GM18499 (cell line): ENCODE data around the gene ADAMTS16.

Source experiments
- ATAC-seq: cut with Tn5 transposase; IDR thresholded peaks from one replicate; pipeline ENCODE4 v1.9.1; 2021; ENCODE audit warnings: moderate number of reproducible peaks; ENCODE audit not compliant: insufficient read depth, unreplicated experiment

ADAMTS16 gene

DNA sequence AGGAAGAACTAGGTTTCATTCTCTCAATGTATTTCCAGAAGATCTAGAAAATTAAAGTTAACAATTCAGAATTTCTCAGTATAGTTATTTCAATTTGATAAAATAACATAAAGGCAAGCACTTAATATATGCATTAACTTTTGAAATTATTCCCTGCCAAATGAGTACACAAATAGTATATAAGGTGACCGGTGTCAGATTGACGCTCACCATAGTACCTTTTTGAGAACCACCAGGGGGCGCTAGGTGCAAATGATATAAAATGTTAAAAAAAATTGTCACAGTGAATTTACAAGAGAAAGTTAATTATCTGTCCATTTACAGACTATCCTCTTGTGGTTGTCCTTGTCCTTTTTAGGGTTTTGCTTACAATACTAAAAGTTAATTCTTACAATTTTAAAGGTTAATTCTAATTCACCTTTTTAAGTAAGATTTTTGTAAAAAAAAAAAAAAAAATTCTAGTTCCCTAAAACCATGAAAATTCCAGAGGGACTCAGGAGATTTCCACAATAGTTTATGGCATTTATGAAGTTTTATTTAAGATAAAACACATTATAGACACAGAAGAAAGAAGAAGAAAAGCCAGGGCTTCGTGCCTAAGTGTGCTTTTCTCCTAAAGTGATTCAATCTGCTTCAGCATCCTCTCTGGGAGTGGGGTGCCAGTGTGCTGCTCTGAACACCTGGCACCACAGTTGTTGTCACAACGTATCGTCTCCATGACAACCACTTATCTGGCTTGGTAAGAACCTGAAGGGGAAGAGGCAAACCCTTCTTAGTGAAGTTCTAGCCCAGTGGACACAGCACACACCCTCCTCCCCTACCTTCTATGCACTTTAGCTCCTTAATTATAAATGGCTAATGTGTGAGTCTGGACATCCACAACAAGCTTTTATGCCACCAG, 1.7 kb downstream of the ADAMTS16 start:
- no peak for ATAC-seq

DNA sequence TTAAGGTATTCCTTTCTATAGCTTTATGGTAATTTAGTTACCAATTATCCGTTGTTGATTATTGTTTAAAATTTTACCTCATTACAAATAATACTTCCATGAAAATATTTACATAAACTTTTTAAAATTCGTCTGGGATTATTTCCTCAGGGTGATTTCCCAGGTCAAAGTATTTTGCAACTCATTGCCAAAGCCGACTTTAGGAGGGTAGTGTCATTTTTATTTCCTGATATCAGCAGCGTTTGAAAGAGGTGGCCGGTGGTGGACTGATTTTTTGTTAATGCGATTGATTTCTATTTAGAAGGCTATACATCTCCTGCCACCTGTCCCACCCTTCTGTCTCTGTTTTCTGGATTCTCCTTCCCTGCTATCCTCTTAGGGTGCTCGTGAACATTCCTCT, 4.3 kb downstream of the ADAMTS16 start:
- no peak for ATAC-seq

DNA sequence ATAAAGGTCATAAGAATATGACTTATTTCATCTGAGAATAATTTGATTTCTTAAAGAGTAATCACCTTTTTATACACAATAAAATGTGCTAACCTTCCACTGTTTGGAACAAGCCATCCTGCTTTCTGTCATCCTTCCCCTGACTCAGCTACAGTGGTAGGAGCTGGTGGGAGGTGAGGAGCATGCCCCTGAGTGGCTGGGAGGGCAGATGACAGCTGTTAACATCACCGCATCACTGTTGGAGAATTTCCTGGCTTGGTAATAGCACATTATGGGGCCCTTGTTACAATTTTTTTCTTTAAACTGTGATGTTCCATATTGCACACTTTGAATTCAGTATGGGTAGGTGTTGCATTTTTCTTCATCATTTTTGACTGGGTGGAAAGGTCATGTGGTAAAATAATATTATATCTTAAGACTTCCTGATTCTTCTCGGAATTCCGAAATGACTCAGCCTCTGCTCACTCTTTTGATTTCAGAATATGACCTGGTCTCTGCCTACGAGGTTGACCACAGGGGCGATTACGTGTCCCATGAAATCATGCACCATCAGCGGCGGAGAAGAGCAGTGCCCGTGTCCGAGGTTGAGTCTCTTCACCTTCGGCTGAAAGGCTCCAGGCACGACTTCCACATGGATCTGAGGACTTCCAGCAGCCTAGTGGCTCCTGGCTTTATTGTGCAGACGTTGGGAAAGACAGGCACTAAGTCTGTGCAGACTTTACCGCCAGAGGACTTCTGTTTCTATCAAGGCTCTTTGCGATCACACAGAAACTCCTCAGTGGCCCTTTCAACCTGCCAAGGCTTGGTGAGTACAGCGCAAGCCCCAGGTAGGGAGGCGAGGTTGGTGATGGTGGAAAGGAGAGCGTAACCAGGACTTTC, 5.8 kb downstream of the ADAMTS16 start:
- no peak for ATAC-seq

DNA sequence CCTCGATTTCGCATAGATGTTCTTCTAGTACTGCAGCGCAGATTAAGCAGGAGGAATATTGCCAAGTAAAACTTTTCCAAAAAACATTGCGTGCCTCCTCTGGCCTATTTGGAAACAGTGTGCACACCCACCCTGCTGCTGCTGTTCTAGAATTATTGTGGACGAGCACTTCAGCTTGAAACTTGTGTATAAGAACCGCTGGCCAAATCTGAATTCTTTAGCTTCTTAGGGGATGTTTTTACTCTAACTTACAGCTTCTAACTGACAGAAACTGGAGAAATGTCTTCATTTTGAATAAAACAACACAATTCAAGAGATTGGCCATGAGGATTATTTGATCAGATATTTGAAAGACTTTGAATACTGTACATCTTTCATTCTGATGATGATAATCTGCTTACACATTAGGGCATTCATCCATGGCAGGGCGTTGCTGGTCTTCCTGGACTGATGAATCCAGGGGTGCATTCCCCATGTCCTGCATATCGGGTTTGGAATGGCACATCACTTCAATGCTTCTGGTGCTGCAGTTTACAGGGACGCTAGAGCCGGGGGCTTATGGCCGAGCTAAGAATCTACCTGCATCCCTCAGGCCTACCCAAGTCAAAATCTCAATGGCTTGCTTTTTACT, 6.5 kb downstream of the ADAMTS16 start:
- no peak for ATAC-seq

DNA sequence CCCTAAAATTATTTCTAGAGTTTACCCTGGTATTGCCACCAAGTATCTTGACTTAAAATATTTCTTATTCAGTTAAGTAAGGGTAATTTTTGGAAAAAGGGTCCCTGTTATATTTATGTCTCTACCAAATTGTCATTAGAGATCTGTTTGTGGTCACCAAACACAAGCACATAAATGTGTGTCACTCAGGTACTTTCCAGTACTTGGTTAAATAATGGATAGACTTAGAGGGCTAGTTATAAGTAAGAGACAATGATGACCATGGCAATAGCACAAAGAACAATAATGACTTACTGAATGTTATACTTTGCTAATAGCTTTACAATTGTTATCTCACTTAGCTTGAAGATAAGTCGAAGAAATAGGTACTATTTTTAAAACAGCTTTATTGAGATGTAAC, 9.0 kb downstream of the ADAMTS16 start:
- ATAC-seq = no peak

DNA sequence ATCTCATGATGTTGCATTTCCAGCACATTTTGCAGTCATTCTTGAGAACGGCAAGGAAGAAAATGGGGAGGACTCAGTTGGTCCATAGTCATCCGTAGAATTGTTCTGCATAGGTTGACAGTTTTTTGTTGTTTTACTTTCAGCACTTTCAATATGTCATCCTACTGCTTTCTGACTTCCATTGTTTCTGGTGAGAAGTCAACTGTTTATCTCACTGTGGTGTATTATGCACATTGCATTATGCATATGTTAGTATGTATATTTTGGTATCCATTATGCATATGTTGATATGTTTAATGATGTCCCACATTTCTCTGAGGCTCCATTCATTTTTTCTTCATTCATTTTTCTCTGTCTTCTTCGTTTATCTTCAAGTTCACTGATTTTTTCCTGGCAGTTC, 10.5 kb downstream of the ADAMTS16 start:
- ATAC-seq = no peak

DNA sequence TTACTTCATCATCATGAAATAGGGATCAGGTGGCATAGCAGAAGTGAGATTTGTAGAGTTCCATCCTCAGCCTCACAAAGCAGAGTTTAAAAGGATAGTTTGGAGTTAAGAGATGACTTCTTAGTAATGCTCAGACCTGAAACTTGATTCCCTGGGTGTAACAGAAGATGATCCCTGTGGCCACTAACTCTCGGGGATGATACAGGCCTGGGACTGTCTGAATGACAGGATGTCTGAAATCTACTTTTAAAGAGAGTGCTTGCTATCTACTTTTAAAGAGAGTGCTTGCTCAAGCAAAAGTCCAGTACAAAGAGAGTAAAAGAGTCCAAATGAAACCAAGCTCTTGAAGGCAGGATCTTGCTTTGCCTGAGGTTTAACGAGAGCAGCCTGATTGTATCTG, 14.6 kb downstream of the ADAMTS16 start:
- ATAC-seq = no peak

DNA sequence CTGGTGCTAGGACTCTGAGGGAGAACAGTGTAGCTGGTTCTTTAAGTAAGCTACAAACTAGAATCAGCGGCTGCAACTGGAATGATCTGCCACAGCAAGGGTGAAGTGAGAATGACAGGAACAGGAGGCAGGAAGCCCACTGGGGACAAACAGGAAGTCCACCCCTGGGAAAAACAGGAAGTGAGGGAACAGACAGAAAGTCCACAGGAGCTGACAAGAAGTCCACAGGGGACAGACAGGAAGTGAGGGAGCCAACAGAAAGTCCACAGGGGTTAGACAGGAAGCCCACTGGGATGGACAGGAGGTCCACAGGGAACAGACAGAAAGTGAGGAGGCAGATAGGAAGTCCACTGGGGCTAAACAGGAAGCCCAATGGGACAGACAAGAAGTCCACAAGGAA, 15.5 kb downstream of the ADAMTS16 start:
- no peak for ATAC-seq

DNA sequence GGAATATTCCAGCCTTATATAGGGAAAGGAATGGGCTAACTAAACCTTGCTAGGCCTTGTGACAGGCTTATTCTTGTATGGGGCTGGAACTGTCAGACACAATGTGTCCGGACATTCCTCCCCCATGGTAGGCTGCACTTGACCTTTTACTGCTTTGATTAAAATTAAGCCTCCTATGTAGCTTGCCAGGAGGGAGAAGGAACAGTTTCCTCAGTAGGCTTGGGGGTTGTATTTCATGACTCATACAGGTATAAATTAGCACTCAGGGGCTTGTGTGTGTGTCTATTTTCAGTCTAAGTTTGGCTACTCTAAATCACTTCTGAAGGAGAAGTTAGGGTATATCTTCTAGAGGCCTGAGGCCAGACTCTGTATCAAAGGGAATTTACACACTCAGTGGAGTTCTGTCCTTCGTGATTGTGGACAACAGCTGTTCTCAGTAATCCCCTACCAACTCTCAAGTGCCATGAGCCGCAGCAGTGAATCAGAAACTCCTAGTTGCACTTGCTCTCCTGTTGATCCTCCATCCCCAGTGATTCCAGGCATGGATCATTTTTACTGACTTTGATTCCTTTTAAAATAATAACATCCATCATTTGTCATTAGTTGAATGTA, 16.4 kb downstream of the ADAMTS16 start:
- ATAC-seq = no peak

DNA sequence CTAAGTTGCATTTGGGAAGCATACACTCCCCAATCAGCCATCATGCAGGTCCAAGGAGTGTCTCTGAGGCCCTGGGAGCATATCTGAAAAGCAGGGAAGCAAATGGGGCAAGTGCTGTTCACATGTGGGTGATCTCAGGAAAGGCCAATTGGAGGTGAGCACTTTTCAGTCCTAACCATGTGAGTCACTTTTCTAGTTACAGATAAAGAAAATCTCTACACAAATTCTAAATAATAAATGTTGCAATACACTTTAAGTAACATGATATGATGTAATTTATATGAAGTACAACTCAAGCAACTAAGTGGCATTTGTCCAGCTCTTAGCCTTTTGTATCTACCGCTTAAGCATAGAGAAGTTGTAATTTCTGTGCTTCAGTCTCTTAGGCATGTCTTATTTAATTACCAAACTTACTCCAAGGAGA, 18.4 kb downstream of the ADAMTS16 start:
- ATAC-seq = no peak

DNA sequence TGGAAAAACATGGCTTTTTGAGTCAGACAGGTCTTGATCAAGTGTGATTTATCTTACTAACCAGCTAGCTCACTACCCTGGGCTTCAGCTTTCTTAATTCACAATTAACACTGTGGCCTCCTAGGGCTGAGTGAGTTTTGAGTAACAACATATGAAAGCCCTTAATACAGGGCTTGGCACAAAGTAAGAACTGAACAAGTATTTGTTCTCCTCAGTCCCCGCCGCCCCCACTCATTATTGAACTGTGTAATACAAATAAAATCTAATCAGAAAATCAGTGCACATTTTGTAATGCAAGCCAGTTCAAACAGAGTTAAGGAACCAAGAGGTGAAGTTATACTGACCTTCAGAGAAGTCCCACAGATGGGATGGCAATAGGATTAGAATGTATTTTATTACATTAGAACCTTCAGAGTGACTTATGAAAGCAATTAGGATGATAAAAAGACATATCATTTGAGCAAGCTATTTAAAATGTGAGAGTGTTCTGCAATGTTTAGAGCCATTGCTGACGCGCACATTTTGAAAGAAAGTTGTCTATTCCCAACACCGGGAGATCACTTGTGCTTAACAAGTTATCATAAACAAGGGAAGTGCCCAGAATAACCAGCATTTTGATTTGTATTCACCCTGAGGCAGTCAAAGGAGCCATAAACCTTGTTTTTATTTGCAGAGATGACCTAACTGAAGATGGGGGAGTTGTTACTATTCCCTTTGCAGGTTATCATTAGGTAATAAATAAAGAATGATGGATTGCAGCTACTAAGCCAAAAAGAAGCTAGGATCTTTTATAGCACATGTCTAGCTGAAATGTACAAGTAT, 19.4 kb downstream of the ADAMTS16 start:
- ATAC-seq = no peak

DNA sequence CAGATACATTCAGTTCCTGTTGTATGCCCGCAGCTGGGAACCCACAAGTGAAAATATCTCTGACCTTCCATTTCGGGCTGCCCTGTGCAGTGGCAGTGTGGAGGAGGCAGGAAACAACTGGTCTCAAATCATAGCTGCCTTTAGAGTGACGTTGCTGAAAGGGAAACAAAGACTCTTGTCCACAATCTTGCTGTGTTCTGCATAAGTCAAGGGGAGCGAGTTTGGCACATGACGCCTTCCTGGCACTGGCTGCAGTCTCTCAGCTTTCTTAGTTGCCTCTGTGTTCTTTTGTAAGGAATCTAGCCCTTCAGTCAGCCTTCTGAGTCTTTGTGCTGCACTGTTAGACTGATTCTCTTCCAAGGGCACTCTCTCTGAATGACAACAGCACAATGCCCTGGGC, 24.0 kb downstream of the ADAMTS16 start:
- no peak for ATAC-seq

DNA sequence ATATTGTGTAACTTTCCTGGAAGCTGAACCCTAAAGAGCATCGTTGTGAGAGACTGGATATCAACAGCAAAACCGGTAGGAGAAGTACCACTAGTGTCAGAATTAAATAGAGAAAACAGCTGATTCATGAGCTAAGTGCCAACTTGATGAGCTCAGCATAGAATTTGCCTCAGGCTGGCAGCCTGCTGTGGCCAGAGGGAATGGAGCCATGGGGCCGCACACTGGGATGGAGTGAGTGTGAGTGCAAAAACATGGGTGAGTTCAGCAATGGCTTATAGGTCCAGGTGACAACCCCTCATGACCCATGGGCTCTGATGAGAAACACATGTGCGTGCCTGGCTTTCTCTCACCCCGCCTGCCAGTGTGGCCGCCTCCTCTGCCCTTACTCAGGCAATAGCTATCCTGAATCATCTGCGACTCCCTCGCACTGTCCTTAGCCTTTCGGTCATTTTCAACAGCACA, 25.4 kb downstream of the ADAMTS16 start:
- ATAC-seq = no peak

DNA sequence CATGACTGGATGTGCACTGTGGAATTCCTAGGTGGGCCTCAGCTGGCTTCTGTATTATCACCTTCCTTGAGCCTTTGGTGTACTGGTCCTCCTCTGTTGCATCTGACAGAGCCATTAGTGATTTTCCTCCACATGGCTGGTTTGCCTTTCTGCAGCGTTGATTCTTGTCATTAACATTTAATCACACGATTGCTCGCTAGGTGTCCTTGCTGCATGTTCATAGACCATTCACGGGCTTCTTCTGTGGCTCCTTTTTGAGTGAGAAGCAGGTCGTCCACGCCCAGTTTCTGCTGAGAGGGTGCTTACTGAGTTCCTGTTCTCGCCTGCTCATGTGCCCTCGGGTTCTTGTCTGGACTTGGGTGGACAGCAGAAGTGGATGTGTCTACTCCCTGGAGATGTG, 29.3 kb downstream of the ADAMTS16 start:
- no peak for ATAC-seq

DNA sequence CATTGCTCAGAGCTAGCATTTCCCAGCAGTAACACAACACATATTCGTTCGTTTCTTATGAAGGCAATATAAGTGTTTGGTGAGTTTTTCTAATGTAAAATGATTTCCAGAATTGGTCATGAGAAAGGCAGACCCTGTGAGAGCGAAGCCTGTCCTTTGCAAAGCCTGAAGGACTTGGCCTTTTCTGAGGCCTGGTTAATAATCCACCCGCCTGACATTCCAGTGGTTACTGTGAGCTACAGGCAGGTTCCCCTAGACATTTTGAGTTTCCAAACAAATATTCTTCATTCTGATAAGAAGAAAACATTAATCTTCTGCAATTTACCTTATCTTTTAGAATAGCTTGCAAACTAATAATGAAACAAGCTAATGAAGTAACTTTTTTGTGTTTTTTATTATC, 38.0 kb downstream of the ADAMTS16 start:
- ATAC-seq = no peak

DNA sequence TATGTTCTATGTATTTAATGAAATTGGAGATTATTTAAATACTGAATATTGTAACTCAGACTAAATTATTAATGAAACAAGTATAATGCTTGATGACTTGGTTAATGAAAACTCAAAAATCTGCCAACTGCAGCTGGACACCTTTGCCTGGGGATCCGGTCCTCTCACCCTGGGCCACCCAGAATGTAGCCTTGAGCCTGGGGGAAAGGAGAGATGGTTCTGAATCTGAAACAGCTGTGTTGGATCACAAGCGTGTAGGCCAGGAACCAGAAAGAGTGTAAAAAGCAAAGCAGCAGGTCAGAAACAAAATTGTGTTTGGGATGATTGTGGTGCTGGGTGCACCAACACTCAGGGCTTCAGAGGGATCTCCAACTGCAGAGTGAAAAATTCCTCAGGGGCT, 38.5 kb downstream of the ADAMTS16 start:
- ATAC-seq = no peak

DNA sequence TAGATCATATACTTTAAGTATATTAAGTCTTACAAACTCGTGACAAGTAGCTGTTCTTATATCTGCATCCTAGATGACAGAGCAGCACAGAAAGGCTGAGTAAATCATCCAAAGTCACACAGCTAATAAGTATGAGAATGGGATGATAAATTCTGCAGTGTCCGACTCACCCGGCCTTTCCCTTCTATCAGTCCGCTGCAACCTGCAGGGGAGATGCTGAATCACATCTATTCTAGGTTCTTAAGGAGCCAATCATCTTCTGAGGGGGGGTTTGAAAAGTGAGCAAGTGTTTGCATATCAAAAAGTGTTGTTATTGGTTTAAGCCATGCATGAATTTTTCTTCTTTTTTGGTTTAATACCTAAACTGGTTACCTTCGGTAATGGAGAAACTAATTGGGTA, 38.9 kb downstream of the ADAMTS16 start:
- no peak for ATAC-seq

DNA sequence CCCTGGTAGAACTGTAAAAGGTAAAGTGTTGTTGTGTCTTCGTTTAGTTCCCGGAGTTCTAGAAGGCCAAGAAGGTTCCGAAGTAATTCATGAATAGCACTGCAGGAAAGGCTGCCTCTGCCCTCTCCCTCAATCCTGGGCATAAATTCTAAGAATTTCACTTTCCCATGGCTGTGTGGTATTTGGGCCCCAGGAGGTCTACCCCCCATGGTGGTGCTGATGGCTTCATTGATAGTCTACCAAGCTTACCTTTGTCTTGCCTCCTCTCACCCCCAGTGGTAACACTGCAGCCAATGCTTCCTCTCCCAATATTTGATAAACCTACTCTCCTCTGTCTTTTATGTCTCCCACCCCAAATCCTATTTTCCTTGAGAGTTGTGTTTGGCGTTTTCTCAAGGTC, 39.5 kb downstream of the ADAMTS16 start:
- no peak for ATAC-seq

DNA sequence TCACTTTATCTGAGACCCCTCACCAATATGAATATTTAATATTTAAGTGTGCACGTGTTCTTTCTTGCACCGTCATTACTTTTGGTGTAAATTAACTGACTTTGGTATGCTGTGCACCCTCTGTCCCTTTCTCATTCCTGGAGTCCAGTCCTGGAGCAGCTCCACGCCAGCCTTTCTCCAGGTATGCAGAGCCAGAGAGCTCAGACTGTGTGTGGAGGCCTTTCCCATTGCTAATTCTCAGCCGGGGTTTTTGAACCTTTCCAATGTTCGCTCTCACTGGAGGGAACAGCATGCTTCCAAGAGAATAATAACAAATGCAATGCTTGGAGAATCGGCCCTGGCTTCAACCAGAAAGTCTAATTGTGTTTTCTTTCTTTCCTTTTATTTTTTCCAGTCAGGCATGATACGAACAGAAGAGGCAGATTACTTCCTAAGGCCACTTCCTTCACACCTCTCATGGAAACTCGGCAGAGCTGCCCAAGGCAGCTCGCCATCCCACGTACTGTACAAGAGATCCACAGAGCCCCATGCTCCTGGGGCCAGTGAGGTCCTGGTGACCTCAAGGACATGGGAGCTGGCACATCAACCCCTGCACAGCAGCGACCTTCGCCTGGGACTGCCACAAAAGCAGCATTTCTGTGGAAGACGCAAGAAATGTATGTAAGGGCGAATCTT, 41.7 kb downstream of the ADAMTS16 start:
- ATAC-seq = no peak
